ENCODE results near the gene ACTL7A. TPM values are rescaled to one million over a fixed set of nuclear protein-coding genes. Genes with fewer than 3 reads are reported as not detected.
"Not testable (repeated sequence)": the region's sequence is repeated elsewhere in the genome, so short reads cannot be mapped to it uniquely, and the experiment has no call there.

ACTL7A gene
- total RNA-seq, 1 experiment from 2014 or later, result not detected

DNA sequence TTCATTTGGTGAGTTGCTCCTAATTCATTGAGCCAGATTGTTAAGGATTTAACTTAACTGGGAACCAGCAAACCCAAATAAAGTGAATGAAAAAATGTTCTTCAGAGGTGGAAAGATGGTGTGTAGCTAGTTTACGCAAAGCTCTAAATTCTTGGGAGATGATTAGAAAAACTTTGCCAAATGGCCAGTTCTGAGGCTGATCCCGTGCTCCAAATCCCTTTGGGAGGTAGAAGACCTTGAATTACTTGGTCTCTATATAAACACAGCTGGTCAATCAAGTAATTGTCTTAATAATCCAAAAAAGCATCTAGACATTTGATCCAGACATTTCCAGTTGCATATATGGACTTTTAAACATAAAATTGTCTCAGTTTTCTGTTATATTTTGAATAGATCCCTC, 17.7 kb upstream of the ACTL7A start:
- CTCF ChIA-PET, result interaction anchor here (0.6 kb wide), 1 partner anchor 43 kb away, joined by 3 read pairs; no protein-coding TSS in a partner anchor
- no peaks in the 10 kb centered on the region for H3K9me3 Mint-ChIP-seq (ENCODE audit: low read depth, unreplicated experiment)
- H3K36me3 Mint-ChIP-seq (ENCODE audit: insufficient read depth, unreplicated experiment), result no peaks in the 10 kb centered on the region
- H3K4me1 Mint-ChIP-seq (ENCODE audit: low read depth, unreplicated experiment), result no peaks in the 10 kb centered on the region
- BruUV-seq (replicated peaks), result no TSS peak
- no peaks in the 10 kb centered on the region for H3K27me3 Mint-ChIP-seq (ENCODE audit: unreplicated experiment)
- no peak overlapping the region for H3K4me3 Mint-ChIP-seq (ENCODE audit: low read depth, unreplicated experiment)
- TF ChIP-seq, protein P1, sequence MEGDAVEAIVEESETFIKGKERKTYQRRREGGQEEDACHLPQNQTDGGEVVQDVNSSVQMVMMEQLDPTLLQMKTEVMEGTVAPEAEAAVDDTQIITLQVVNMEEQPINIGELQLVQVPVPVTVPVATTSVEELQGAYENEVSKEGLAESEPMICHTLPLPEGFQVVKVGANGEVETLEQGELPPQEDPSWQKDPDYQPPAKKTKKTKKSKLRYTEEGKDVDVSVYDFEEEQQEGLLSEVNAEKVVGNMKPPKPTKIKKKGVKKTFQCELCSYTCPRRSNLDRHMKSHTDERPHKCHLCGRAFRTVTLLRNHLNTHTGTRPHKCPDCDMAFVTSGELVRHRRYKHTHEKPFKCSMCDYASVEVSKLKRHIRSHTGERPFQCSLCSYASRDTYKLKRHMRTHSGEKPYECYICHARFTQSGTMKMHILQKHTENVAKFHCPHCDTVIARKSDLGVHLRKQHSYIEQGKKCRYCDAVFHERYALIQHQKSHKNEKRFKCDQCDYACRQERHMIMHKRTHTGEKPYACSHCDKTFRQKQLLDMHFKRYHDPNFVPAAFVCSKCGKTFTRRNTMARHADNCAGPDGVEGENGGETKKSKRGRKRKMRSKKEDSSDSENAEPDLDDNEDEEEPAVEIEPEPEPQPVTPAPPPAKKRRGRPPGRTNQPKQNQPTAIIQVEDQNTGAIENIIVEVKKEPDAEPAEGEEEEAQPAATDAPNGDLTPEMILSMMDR (IDR thresholded peaks at IDR 0.05; ENCODE audit: unreplicated experiment), result no peak
- no peak for DNase-seq
- no peak overlapping the region for H3K27ac Mint-ChIP-seq (ENCODE audit: unreplicated experiment)
- intact Hi-C loops (cut with micrococcal nuclease; ENCODE audit: unreplicated experiment), result no loop called here

DNA sequence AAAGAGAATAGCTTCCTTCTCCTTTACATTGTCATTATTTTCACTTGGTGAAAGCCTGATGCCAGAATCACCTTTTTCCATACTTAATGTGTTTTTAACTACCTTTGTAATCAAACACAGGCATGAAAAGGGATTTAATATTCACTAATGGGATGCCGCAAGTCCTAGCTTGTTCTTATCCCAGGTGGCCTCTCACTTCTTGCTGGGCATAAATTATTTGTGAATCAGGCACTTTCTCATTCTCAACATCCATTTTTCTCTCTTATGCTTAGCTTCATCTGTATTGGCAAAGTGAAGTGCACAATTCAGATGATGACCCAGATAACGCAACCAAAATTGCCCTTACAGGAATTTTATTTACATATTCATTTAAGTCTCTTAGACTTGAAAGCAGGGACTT, 17.2 kb upstream of the ACTL7A start:
- Mint-ChIP-seq H3K36me3 (ENCODE audit: insufficient read depth, unreplicated experiment) (no peaks in the 10 kb centered on the region), H3K4me3 (ENCODE audit: low read depth, unreplicated experiment) (no peak overlapping the region), H3K9me3 (ENCODE audit: low read depth, unreplicated experiment) (no peaks in the 10 kb centered on the region), H3K27me3 (ENCODE audit: unreplicated experiment) (no peaks in the 10 kb centered on the region), H3K4me1 (ENCODE audit: low read depth, unreplicated experiment) (no peaks in the 10 kb centered on the region), H3K27ac (ENCODE audit: unreplicated experiment) (no peak overlapping the region)
- BruUV-seq (replicated peaks), result no TSS peak
- intact Hi-C loops (cut with micrococcal nuclease; ENCODE audit: unreplicated experiment), result no loop called here
- DNase-seq, result no peak
- TF ChIP-seq, protein P1 (IDR thresholded peaks at IDR 0.05; ENCODE audit: unreplicated experiment), result no peak
- CTCF ChIA-PET, result no interaction called here

DNA sequence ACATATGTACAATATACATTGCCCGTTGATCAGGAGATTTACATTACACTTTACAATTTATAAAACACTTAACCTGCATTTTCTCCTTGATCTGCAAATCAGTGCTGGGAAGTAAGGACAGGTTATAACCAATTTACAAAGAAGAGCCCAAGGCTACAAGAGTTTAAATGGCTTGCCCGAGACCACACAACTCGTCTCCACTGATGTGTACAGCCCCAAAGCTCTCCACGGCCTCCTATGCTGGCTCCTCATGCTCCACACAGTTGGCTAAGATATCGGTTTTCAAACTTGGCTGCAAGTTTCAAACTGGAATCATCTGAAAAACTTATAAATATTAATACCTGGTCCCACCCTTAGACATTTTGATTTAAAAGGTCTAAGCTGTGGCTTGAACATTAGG, 16.6 kb upstream of the ACTL7A start:
- DNase-seq, result no peak
- no TSS peak for BruUV-seq (replicated peaks)
- Mint-ChIP-seq H3K4me1 (ENCODE audit: low read depth, unreplicated experiment) (no peaks in the 10 kb centered on the region), H3K9me3 (ENCODE audit: low read depth, unreplicated experiment) (no peaks in the 10 kb centered on the region), H3K27me3 (ENCODE audit: unreplicated experiment) (no peaks in the 10 kb centered on the region), H3K27ac (ENCODE audit: unreplicated experiment) (no peak overlapping the region), H3K4me3 (ENCODE audit: low read depth, unreplicated experiment) (no peak overlapping the region), H3K36me3 (ENCODE audit: insufficient read depth, unreplicated experiment) (no peaks in the 10 kb centered on the region)
- intact Hi-C loops (cut with micrococcal nuclease; ENCODE audit: unreplicated experiment), result no loop called here
- CTCF ChIA-PET, result no interaction called here
- TF ChIP-seq, protein P1 (IDR thresholded peaks at IDR 0.05; ENCODE audit: unreplicated experiment), result no peak

DNA sequence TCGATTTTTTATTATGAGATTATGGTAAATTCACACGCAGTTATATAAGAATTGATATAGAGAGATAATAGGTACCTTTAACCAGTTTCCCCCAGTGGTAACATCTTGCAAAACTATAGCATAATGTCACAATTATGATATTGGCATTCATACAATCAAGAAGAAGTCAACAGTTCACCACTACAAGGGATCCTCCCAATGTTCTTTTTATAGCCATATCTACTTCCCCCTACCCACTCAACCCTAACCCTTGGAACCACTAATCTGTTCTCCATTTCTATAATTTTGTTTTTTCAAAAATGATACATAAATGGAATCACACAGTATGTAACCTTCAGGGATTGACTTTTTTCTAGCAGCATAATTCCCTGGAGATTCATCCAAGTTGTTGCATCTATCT, 16.1 kb upstream of the ACTL7A start:
- Mint-ChIP-seq H3K9me3 (ENCODE audit: low read depth, unreplicated experiment) (no peaks in the 10 kb centered on the region), H3K4me1 (ENCODE audit: low read depth, unreplicated experiment) (no peaks in the 10 kb centered on the region), H3K27me3 (ENCODE audit: unreplicated experiment) (no peaks in the 10 kb centered on the region), H3K27ac (ENCODE audit: unreplicated experiment) (no peak overlapping the region), H3K4me3 (ENCODE audit: low read depth, unreplicated experiment) (no peak overlapping the region), H3K36me3 (ENCODE audit: insufficient read depth, unreplicated experiment) (no peaks in the 10 kb centered on the region)
- DNase-seq, result no peak
- TF ChIP-seq, protein P1 (IDR thresholded peaks at IDR 0.05; ENCODE audit: unreplicated experiment), result no peak
- CTCF ChIA-PET, result no interaction called here
- intact Hi-C loops (cut with micrococcal nuclease; ENCODE audit: unreplicated experiment), result no loop called here
- BruUV-seq (replicated peaks), result no TSS peak

DNA sequence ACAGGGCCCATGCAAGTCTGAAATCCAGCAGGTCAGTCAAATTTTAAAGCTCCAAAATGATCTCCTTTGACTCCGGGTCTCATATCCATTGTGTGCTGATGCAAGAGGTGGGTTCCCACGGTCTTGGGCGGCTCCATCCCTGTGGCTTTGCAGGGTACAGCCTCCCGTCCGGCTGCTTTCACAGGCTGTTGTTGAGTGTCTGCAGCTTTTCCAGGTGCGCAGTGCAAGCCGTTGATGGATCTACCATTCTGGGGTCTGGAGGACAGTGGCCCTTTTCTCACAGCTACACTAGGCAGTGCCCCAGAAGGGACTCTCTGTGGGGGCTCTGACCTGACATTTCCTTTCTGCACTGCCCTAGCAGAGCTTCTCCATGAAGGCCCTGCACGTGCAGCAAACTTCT, 13.8 kb upstream of the ACTL7A start:
- CTCF ChIA-PET, result interaction anchor here (0.6 kb wide), 1 partner anchor 69 kb away, joined by 3 read pairs; no protein-coding TSS in a partner anchor
- BruUV-seq (replicated peaks), result not testable (repeated sequence)

More for the DNA sequence above, 13.8 kb upstream of the ACTL7A start:
- H3K9me3 Mint-ChIP-seq (ENCODE audit: low read depth, unreplicated experiment); H3K27ac Mint-ChIP-seq (ENCODE audit: unreplicated experiment); H3K4me1 Mint-ChIP-seq (ENCODE audit: low read depth, unreplicated experiment); intact Hi-C loops (cut with micrococcal nuclease; ENCODE audit: unreplicated experiment); H3K4me3 Mint-ChIP-seq (ENCODE audit: low read depth, unreplicated experiment); DNase-seq; H3K36me3 Mint-ChIP-seq (ENCODE audit: insufficient read depth, unreplicated experiment): not testable (repeated sequence)
- peaks cover 22% of the 10 kb centered on the region for H3K27me3 Mint-ChIP-seq (ENCODE audit: unreplicated experiment)

All from Calu3 (cell line).